Breast epithelium (tissue), 4 donors: Measurements from ENCODE around the gene DSC3. TPM values are rescaled to one million over a fixed set of nuclear protein-coding genes. Genes with fewer than 3 reads are reported as not detected.

Experiments
- DNase-seq, 2 donors: peaks; one replicate each; pipeline ENCODE4 v3.0.0-alpha.2; 2019; ENCODE audit warnings: low spot score in 2 of 2
- H3K27ac ChIP-seq, 2 donors: fragments of 200-600 bp; sonication (generic) in 1 of 2; one replicate each; pipeline ENCODE4 v1.5.1; 2016 to 2019; ENCODE audit warnings: mild to moderate bottlenecking in 1 of 2
- H3K27me3 ChIP-seq, 2 donors: fragments of 200-600 bp; sonication (generic) in 1 of 2; one replicate each; pipeline versions ENCODE4 v1.5.1 to v1.6.0; 2017 to 2019; ENCODE audit warnings: control low read depth in 1 of 2, mild to moderate bottlenecking in 1 of 2
- H3K36me3 ChIP-seq: fragments of 200-600 bp; one replicate; pipeline ENCODE4 v1.5.1; 2019
- H3K4me1 ChIP-seq, 2 donors: fragments of 200-600 bp; sonication (generic); one replicate each; pipeline ENCODE4 v1.5.1; 2016 to 2019; ENCODE audit warnings: control low read depth in 1 of 2
- H3K4me3 ChIP-seq, 3 donors: fragments of 200-600 bp; sonication (generic); 1 replicate in 2 of 3; 2 replicates in 1 of 3; pipeline ENCODE4 v1.5.1; 2016 to 2019; ENCODE audit warnings: mild to moderate bottlenecking in 3 of 3, moderate library complexity in 2 of 3
- H3K9me3 ChIP-seq, 2 donors: fragments of 200-600 bp; sonication (generic) in 1 of 2; one replicate each; pipeline ENCODE4 v1.5.1; 2016 to 2019; ENCODE audit warnings: control low read depth in 1 of 2
- POLR2A ChIP-seq: fragments of 450-650 bp; IDR thresholded peaks from one replicate; pipeline ENCODE4 v1.6.1; 2016; ENCODE audit warnings: antibody characterized with exemption, mild to moderate bottlenecking, moderate library complexity
- POLR2AphosphoS5 ChIP-seq, 3 donors: sonication (generic); formaldehyde crosslinking; IDR thresholded peaks; one replicate each; pipeline ENCODE4 v1.6.1; 2017; ENCODE audit warnings: antibody characterized with exemption in 3 of 3
- intact Hi-C: fragments of 100-400 bp; cut with DNase I; formaldehyde crosslinking; loops from one replicate; pipeline ENCODE4 v1.15.1; 2023; ENCODE audit warnings: low total_unique reads
- total RNA-seq, 3 donors: library from RNA; depleted of rRNA; stranded (reverse); fragments of >200 nt; gene quantifications; one replicate each; pipeline ENCODE4 v1.1.0, GENCODE V29; 2016
- TF ChIP-seq, protein P1 (sequence below), 3 donors: fragments of 450-650 bp; IDR thresholded peaks; one replicate each; pipeline ENCODE4 v1.5.1; 2016 to 2017; ENCODE audit warnings: antibody characterized with exemption in 3 of 3, mild to moderate bottlenecking in 3 of 3, moderate library complexity in 3 of 3

The DSC3 gene
- total RNA-seq, 3 donors from 2014 or later, result 17.0 to 54.3 TPM; not detected in 1

DNA sequence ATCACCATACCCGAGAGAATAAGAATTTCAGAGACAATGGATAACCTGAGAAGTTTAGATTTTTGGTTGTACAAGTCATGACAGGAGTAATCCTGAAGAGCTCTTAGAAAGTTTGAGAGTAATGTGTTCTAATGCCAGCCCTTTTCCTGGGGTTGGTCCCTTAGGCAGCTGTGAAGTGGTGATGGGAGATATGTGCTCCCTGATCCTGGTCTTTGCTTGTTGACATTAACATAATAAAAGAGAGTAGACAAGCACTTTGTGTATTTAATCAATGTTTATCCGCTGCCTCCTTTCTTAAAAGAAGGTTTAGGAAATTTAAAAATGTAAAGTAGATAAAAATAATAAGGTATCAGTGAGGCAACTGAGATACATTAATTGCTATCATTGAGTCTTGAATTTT lies 13.8 kb upstream of the DSC3 start:
- no peaks in the 10 kb centered on the region for H3K36me3 ChIP-seq
- no peaks in the 10 kb centered on the region for H3K9me3 ChIP-seq
- H3K27me3 ChIP-seq, result no peaks in the 10 kb centered on the region
- no peak overlapping the region for H3K4me3 ChIP-seq
- H3K27ac ChIP-seq, result no peak overlapping the region
- no peak for TF ChIP-seq POLR2AphosphoS5 (IDR thresholded peaks at IDR 0.05)
- TF ChIP-seq, protein P1, sequence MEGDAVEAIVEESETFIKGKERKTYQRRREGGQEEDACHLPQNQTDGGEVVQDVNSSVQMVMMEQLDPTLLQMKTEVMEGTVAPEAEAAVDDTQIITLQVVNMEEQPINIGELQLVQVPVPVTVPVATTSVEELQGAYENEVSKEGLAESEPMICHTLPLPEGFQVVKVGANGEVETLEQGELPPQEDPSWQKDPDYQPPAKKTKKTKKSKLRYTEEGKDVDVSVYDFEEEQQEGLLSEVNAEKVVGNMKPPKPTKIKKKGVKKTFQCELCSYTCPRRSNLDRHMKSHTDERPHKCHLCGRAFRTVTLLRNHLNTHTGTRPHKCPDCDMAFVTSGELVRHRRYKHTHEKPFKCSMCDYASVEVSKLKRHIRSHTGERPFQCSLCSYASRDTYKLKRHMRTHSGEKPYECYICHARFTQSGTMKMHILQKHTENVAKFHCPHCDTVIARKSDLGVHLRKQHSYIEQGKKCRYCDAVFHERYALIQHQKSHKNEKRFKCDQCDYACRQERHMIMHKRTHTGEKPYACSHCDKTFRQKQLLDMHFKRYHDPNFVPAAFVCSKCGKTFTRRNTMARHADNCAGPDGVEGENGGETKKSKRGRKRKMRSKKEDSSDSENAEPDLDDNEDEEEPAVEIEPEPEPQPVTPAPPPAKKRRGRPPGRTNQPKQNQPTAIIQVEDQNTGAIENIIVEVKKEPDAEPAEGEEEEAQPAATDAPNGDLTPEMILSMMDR (IDR thresholded peaks at IDR 0.05), result no peak
- no peak for TF ChIP-seq POLR2A
- no peaks in the 10 kb centered on the region for H3K4me1 ChIP-seq
- no peak for DNase-seq
- intact Hi-C loops, result no loop called here

DNA sequence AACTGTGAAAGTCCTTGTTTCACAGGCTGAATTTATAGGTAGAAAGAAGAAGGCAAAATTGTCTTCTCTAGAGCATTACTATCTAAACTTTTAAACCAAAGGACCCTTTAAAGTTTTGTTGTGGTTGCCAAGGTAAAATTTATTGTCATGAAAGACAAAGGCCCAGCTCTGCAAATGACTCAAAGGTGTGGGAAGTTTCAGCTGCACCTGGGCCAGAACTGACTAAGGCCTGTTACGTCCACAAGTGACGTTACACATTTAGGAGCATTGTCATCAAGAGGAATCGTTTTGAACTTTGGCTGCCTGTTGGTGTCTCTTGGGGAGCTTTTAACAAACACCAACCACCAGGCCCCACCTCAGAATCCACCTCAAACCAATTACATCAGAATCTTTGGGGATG lies 8.1 kb upstream of the DSC3 start:
- H3K4me1 ChIP-seq, result no peaks in the 10 kb centered on the region
- TF ChIP-seq POLR2AphosphoS5 (IDR thresholded peaks at IDR 0.05) (no peak), POLR2A (no peak)
- TF ChIP-seq, protein P1 (IDR thresholded peaks at IDR 0.05), result no peak
- no peak overlapping the region for H3K27ac ChIP-seq
- no peak for DNase-seq
- intact Hi-C loops, result no loop called here
- no peak overlapping the region for H3K4me3 ChIP-seq
- H3K27me3 ChIP-seq, result no peaks in the 10 kb centered on the region
- no peaks in the 10 kb centered on the region for H3K36me3 ChIP-seq
- H3K9me3 ChIP-seq, result no peaks in the 10 kb centered on the region

DNA sequence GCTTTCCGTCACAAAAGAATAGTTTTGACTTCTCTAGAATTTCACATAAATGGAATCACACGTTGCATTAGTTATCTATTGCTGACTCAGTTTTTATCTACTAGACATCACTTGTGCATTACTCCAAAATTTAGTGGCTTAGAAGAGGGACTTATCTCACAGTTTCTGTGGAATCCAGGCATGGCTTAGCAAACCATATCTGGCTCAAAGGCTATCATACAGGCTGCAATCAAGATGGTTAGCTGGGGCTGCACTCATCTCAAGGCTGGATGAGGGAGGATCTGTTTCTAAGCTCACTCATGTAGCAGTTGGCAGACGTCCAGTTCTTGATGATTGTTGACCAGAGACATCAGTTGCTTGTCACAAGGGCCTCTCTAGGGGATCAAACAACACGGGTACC lies 6.6 kb upstream of the DSC3 start:
- no peaks in the 10 kb centered on the region for H3K4me1 ChIP-seq
- H3K27me3 ChIP-seq, result no peaks in the 10 kb centered on the region
- H3K36me3 ChIP-seq, result no peaks in the 10 kb centered on the region
- intact Hi-C loops, result loop anchor here (5.0 kb wide), 1 partner anchor 677 kb away; no protein-coding TSS in a partner anchor
- no peak for TF ChIP-seq POLR2AphosphoS5 (IDR thresholded peaks at IDR 0.05)
- TF ChIP-seq POLR2A, result no peak
- TF ChIP-seq, protein P1 (IDR thresholded peaks at IDR 0.05), result no peak
- no peak for DNase-seq
- H3K4me3 ChIP-seq, result no peak overlapping the region
- H3K9me3 ChIP-seq, result no peaks in the 10 kb centered on the region
- no peak overlapping the region for H3K27ac ChIP-seq

DNA sequence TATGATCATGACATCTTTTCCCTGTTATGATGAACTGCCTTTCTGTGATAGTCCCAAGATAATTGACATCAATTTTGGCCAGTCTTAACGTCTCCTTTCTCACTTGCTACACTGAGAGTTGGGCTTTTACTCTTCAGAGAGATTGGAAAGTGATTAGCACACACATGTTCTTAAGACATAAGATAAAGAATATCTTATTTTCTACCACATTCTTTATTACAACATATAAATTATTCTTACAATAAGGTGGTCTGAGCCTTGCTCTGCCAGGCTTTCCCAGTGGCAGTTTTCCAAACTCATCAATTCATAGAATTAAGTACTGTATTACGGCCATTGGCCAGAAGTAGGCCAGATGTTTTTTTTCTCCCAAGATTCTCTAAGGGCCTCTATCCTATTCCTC lies 5.7 kb upstream of the DSC3 start:
- no peaks in the 10 kb centered on the region for H3K4me1 ChIP-seq
- intact Hi-C loops, result loop anchor here (5.0 kb wide), 1 partner anchor 676 kb away; no protein-coding TSS in a partner anchor
- H3K36me3 ChIP-seq, result no peaks in the 10 kb centered on the region
- H3K27me3 ChIP-seq, result peaks cover 0 to 3% of the 10 kb centered on the region in 2 donors
- no peaks in the 10 kb centered on the region for H3K9me3 ChIP-seq
- H3K4me3 ChIP-seq, result no peak overlapping the region
- no peak for TF ChIP-seq POLR2A
- TF ChIP-seq, protein P1 (IDR thresholded peaks at IDR 0.05), result no peak
- TF ChIP-seq POLR2AphosphoS5 (IDR thresholded peaks at IDR 0.05), result no peak
- H3K27ac ChIP-seq, result no peak overlapping the region
- DNase-seq, result no peak

DNA sequence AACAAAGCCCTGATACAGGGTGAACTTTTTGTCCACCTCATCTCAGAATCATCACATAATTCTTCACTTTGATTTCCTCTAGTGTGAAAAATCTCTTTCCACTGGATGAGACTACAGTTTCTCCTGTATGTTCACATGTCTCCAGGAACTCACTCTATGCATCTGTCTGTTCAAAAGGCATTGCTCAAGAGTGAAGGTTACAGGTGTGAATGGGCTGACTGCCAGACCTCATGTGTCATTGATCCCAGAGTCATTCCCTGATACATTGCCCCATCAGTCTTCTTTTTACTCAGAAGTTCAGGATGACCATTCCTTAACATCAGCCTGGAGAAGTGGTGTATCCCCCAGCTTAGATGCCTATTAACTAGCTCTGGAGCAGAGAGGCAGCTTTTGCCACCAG lies 4.4 kb upstream of the DSC3 start:
- DNase-seq, result no peak
- TF ChIP-seq POLR2A (no peak), POLR2AphosphoS5 (IDR thresholded peaks at IDR 0.05) (no peak)
- TF ChIP-seq, protein P1 (IDR thresholded peaks at IDR 0.05), result no peak
- intact Hi-C loops, result loop anchor here (5.0 kb wide), 1 partner anchor 675 kb away; no protein-coding TSS in a partner anchor
- no peak overlapping the region for H3K4me3 ChIP-seq
- peaks cover 0 to 16% of the 10 kb centered on the region in 2 donors for H3K27me3 ChIP-seq
- no peaks in the 10 kb centered on the region for H3K4me1 ChIP-seq
- no peak overlapping the region for H3K27ac ChIP-seq
- no peaks in the 10 kb centered on the region for H3K36me3 ChIP-seq
- no peaks in the 10 kb centered on the region for H3K9me3 ChIP-seq
